ENCODE measurements around the gene IRAK1.

The IRAK1 gene

GRCh38 chrX:154027022-154027402 lies 7.3 kb upstream of the IRAK1 start:
- H3K27me3 ChIP-seq (ENCODE audit: control insufficient read depth in 1 of 2, insufficient read depth in 2 of 2, low read length in 2 of 2): peaks cover 0 to 5% of the 10 kb centered on the region in 2 donors
- H3K27ac ChIP-seq (ENCODE audit: low read depth, low read length): no peak overlapping the region
- H3K4me3 ChIP-seq (ENCODE audit: low read depth in 1 of 2, low read length in 2 of 2): no peak overlapping the region
- no peak overlapping the region for H3K9ac ChIP-seq (ENCODE audit: low read length)
- no peaks in the 10 kb centered on the region for H3K4me1 ChIP-seq (ENCODE audit: insufficient read depth, low read length)
- H3K9me3 ChIP-seq (ENCODE audit: low read length): no peaks in the 10 kb centered on the region
- peaks cover 21% of the 10 kb centered on the region for H3K36me3 ChIP-seq (ENCODE audit: insufficient read depth, low read length)

GRCh38 chrX:154026136-154027021 lies 6.7 kb upstream of the IRAK1 start:
- Histone ChIP-seq H3K36me3 (ENCODE audit: insufficient read depth, low read length) (peaks cover 15% of the 10 kb centered on the region), H3K4me3 (ENCODE audit: low read depth in 1 of 2, low read length in 2 of 2) (no peak overlapping the region), H3K9me3 (ENCODE audit: low read length) (no peaks in the 10 kb centered on the region), H3K27me3 (ENCODE audit: control insufficient read depth in 1 of 2, insufficient read depth in 2 of 2, low read length in 2 of 2) (peaks cover 0 to 5% of the 10 kb centered on the region in 2 donors), H3K27ac (ENCODE audit: low read depth, low read length) (no peak overlapping the region), H3K4me1 (ENCODE audit: insufficient read depth, low read length) (peaks cover under 1% of the 10 kb centered on the region), H3K9ac (ENCODE audit: low read length) (no peak overlapping the region)

- Histone ChIP-seq H3K9me3 (ENCODE audit: low read length) (no peaks in the 10 kb centered on the region), H3K27me3 (ENCODE audit: control insufficient read depth in 1 of 2, insufficient read depth in 2 of 2, low read length in 2 of 2) (peaks cover 0 to 5% of the 10 kb centered on the region in 2 donors), H3K36me3 (ENCODE audit: insufficient read depth, low read length) (peaks cover 7% of the 10 kb centered on the region), H3K4me3 (ENCODE audit: low read depth in 1 of 2, low read length in 2 of 2) (no peak overlapping the region), H3K4me1 (ENCODE audit: insufficient read depth, low read length) (peaks cover 12% of the 10 kb centered on the region), H3K27ac (ENCODE audit: low read depth, low read length) (no peak overlapping the region), H3K9ac (ENCODE audit: low read length) (no peak overlapping the region)
Measured at GRCh38 chrX:154025230-154025629, 5.5 kb upstream of the IRAK1 start.

- no peak overlapping the region for H3K4me3 ChIP-seq (ENCODE audit: low read depth in 1 of 2, low read length in 2 of 2)
- H3K36me3 ChIP-seq (ENCODE audit: insufficient read depth, low read length): peaks cover 7% of the 10 kb centered on the region
- peaks cover 13% of the 10 kb centered on the region for H3K4me1 ChIP-seq (ENCODE audit: insufficient read depth, low read length)
- H3K27me3 ChIP-seq (ENCODE audit: control insufficient read depth in 1 of 2, insufficient read depth in 2 of 2, low read length in 2 of 2): peaks cover 0 to 5% of the 10 kb centered on the region in 2 donors
- H3K27ac ChIP-seq (ENCODE audit: low read depth, low read length): no peak overlapping the region
- H3K9ac ChIP-seq (ENCODE audit: low read length): no peak overlapping the region
- no peaks in the 10 kb centered on the region for H3K9me3 ChIP-seq (ENCODE audit: low read length)
Measured at GRCh38 chrX:154024271-154024670, 4.6 kb upstream of the IRAK1 start.

- Histone ChIP-seq H3K27me3 (ENCODE audit: control insufficient read depth in 1 of 2, insufficient read depth in 2 of 2, low read length in 2 of 2) (peaks cover 0 to 1% of the 10 kb centered on the region in 2 donors), H3K9ac (ENCODE audit: low read length) (no peak overlapping the region), H3K36me3 (ENCODE audit: insufficient read depth, low read length) (peaks cover 4% of the 10 kb centered on the region), H3K9me3 (ENCODE audit: low read length) (no peaks in the 10 kb centered on the region), H3K27ac (ENCODE audit: low read depth, low read length) (no peak overlapping the region), H3K4me3 (ENCODE audit: low read depth in 1 of 2, low read length in 2 of 2) (no peak overlapping the region), H3K4me1 (ENCODE audit: insufficient read depth, low read length) (peaks cover 16% of the 10 kb centered on the region)
Measured at GRCh38 chrX:154023276-154024000, 3.7 kb upstream of the IRAK1 start.

GRCh38 chrX:154022108-154022507 lies 2.4 kb upstream of the IRAK1 start:
- Histone ChIP-seq H3K4me3 (ENCODE audit: low read depth in 1 of 2, low read length in 2 of 2) (no peak overlapping the region), H3K27me3 (ENCODE audit: control insufficient read depth in 1 of 2, insufficient read depth in 2 of 2, low read length in 2 of 2) (no peaks in the 10 kb centered on the region), H3K36me3 (ENCODE audit: insufficient read depth, low read length) (no peaks in the 10 kb centered on the region), H3K9me3 (ENCODE audit: low read length) (no peaks in the 10 kb centered on the region), H3K4me1 (ENCODE audit: insufficient read depth, low read length) (peaks cover 16% of the 10 kb centered on the region), H3K9ac (ENCODE audit: low read length) (no peak overlapping the region), H3K27ac (ENCODE audit: low read depth, low read length) (no peak overlapping the region)

- Histone ChIP-seq H3K27ac (ENCODE audit: low read depth, low read length) (no peak overlapping the region), H3K27me3 (ENCODE audit: control insufficient read depth in 1 of 2, insufficient read depth in 2 of 2, low read length in 2 of 2) (no peaks in the 10 kb centered on the region), H3K4me3 (ENCODE audit: low read depth in 1 of 2, low read length in 2 of 2) (no peak overlapping the region)
Measured at GRCh38 chrX:154021131-154021611, 1.5 kb upstream of the IRAK1 start.

GRCh38 chrX:154020536-154021115 lies 924 bp upstream of the IRAK1 start:
- peak overlapping the region; percentile 53 for H3K27ac ChIP-seq (ENCODE audit: low read depth, low read length)
- no peak overlapping the region for H3K9ac ChIP-seq (ENCODE audit: low read length)
- H3K36me3 ChIP-seq (ENCODE audit: insufficient read depth, low read length): peaks cover 5% of the 10 kb centered on the region
- peaks cover 16% of the 10 kb centered on the region for H3K4me1 ChIP-seq (ENCODE audit: insufficient read depth, low read length)
- peaks cover 0 to 5% of the 10 kb centered on the region in 2 donors for H3K27me3 ChIP-seq (ENCODE audit: control insufficient read depth in 1 of 2, insufficient read depth in 2 of 2, low read length in 2 of 2)
- H3K9me3 ChIP-seq (ENCODE audit: low read length): no peaks in the 10 kb centered on the region
- H3K4me3 ChIP-seq (ENCODE audit: low read depth in 1 of 2, low read length in 2 of 2): peak overlapping the region in 1 of 2 donors; percentile 45

More at GRCh38 chrX:154021131-154021611, 1.5 kb upstream of the IRAK1 start:
- Histone ChIP-seq H3K36me3 (ENCODE audit: insufficient read depth, low read length) (no peaks in the 10 kb centered on the region), H3K9ac (ENCODE audit: low read length) (no peak overlapping the region), H3K4me1 (ENCODE audit: insufficient read depth, low read length) (peaks cover 16% of the 10 kb centered on the region), H3K9me3 (ENCODE audit: low read length) (no peaks in the 10 kb centered on the region)

- Histone ChIP-seq H3K36me3 (ENCODE audit: insufficient read depth, low read length) (peaks cover 5% of the 10 kb centered on the region), H3K9ac (ENCODE audit: low read length) (peak overlapping the region; percentile 15), H3K4me1 (ENCODE audit: insufficient read depth, low read length) (peaks cover 16% of the 10 kb centered on the region), H3K27me3 (ENCODE audit: control insufficient read depth in 1 of 2, insufficient read depth in 2 of 2, low read length in 2 of 2) (peaks cover 0 to 16% of the 10 kb centered on the region in 2 donors), H3K4me3 (ENCODE audit: low read depth in 1 of 2, low read length in 2 of 2) (peak overlapping the region; percentile 31 to 43), H3K9me3 (ENCODE audit: low read length) (no peaks in the 10 kb centered on the region), H3K27ac (ENCODE audit: low read depth, low read length) (peak overlapping the region; percentile 71)
Measured at GRCh38 chrX:154019061-154019621, 561 bp downstream of the IRAK1 start.

GRCh38 chrX:154018518-154019060 lies 1.1 kb downstream of the IRAK1 start:
- peak overlapping the region; percentile 15 for H3K9ac ChIP-seq (ENCODE audit: low read length)

More at GRCh38 chrX:154018518-154019060, 1.1 kb downstream of the IRAK1 start:
- Histone ChIP-seq H3K27me3 (ENCODE audit: control insufficient read depth in 1 of 2, insufficient read depth in 2 of 2, low read length in 2 of 2) (peaks cover 0 to 21% of the 10 kb centered on the region in 2 donors), H3K27ac (ENCODE audit: low read depth, low read length) (peak overlapping the region; percentile 71), H3K36me3 (ENCODE audit: insufficient read depth, low read length) (peaks cover 5% of the 10 kb centered on the region), H3K4me3 (ENCODE audit: low read depth in 1 of 2, low read length in 2 of 2) (peak overlapping the region; percentile 31 to 43), H3K4me1 (ENCODE audit: insufficient read depth, low read length) (peaks cover 16% of the 10 kb centered on the region), H3K9me3 (ENCODE audit: low read length) (no peaks in the 10 kb centered on the region)
